K562 (cell line): Measurements from ENCODE around the gene GRIK2. TPM values are rescaled to one million over a fixed set of nuclear protein-coding genes. Genes with fewer than 3 reads are reported as not detected.

Experiments used
- ATAC-seq: fragments of 200-7000 bp; cut with Tn5 transposase; 3 replicates; pipeline ENCODE4 v1.9.1; 2020; ENCODE audit warnings: moderate library complexity
- BruUV-seq: library from RNA; stranded (reverse); fragments of 400-500 nt; replicated peaks from 2 replicates; lab custom pipeline; 2021; lab: Mats Ljungman, UMichigan
- CTCF ChIA-PET: fragments of 300-600 bp; formaldehyde crosslinking; extraction: SDS; loops from one replicate; lab custom pipeline; 2021; ENCODE audit warnings: low intra/inter-chr PET ratio; lab: Yijun Ruan, JAX
- POLR2A ChIA-PET: fragments of 300-600, 350-650 bp; sonication (Branson Sonifier 250); formaldehyde crosslinking; extraction: SDS; loops from one replicate; lab custom pipeline; 2021; ENCODE audit warnings: antibody characterized with exemption, inconsistent platforms; lab: Yijun Ruan, JAX
- DNase-seq, 4 experiments: peaks; one replicate each; pipeline versions ENCODE4 v3.0.0 to v3.0.0-alpha.2; 2011 to 2018; ENCODE audit warnings: low spot score in 3 of 4, mixed read lengths in 3 of 4; ENCODE audit errors: extremely low read depth in 1 of 4
- FAIRE-seq: peaks from 2 replicates; lab custom pipeline; 2011; peaks lifted over from hg19 to GRCh38; lab: Jason Lieb, UNC
- H2AFZ ChIP-seq: 2 replicates; pipeline ENCODE4 v1.6.0; 2011; ENCODE audit warnings: low read depth, low read length, control low read depth, inconsistent platforms
- H3K27ac ChIP-seq: fragments of 200-600 bp; 3 replicates; pipeline ENCODE4 v1.8.0; 2011; ENCODE audit warnings: low read depth, mild to moderate bottlenecking, control low read depth, inconsistent platforms, low read length, moderate library complexity, mixed read lengths; ENCODE audit errors: extremely low read depth
- H3K27me3 ChIP-seq, 2 experiments: fragments of 300-600 bp in 1 of 2; 2 replicates in 1 of 2; 3 replicates in 1 of 2; pipeline versions ENCODE4 v1.6.0 to v1.8.0; 2011; ENCODE audit warnings: inconsistent platforms in 2 of 2, low read length in 2 of 2, mild to moderate bottlenecking in 1 of 2, mixed read lengths in 1 of 2, moderate library complexity in 1 of 2; ENCODE audit not compliant: control insufficient read depth in 2 of 2, insufficient read depth in 2 of 2
- H3K36me3 ChIP-seq: fragments of 300-600 bp; 3 replicates; pipeline ENCODE4 v1.8.0; 2011; ENCODE audit warnings: mild to moderate bottlenecking, low read length, inconsistent platforms; ENCODE audit not compliant: control insufficient read depth, insufficient read depth
- H3K4me1 ChIP-seq, 2 experiments: fragments of 200-600 bp in 1 of 2; replicated peaks in 1 of 2; 2 replicates in 1 of 2; 3 replicates in 1 of 2; pipeline versions ENCODE4 v1.5.1 to v1.8.0; 2011; ENCODE audit warnings: inconsistent platforms in 2 of 2, low read length in 2 of 2, mild to moderate bottlenecking in 1 of 2, mixed read lengths in 1 of 2, moderate library complexity in 1 of 2; ENCODE audit not compliant: control insufficient read depth in 2 of 2, insufficient read depth in 2 of 2
- H3K4me2 ChIP-seq: 2 replicates; pipeline ENCODE4 v1.6.1; 2011; ENCODE audit warnings: low read length, control low read depth, inconsistent platforms, mixed read lengths; ENCODE audit not compliant: insufficient read depth
- H3K4me3 ChIP-seq: fragments of 200-600 bp; sonication (generic), shearing (Covaris generic); 2 replicates; pipeline ENCODE4 v1.5.1; 2016; ENCODE audit warnings: control low read depth, inconsistent platforms
- H3K79me2 ChIP-seq: fragments of 200-600 bp; 3 replicates; pipeline ENCODE4 v1.8.0; 2011; ENCODE audit warnings: low read length, inconsistent platforms; ENCODE audit not compliant: control insufficient read depth, insufficient read depth
- H3K9ac ChIP-seq, 2 experiments: 2 replicates each; pipeline versions ENCODE4 v1.6.0 to v1.6.1; 2011; ENCODE audit warnings: low read depth in 2 of 2, low read length in 2 of 2, control low read depth in 1 of 2, inconsistent platforms in 1 of 2, mild to moderate bottlenecking in 1 of 2, mixed read lengths in 1 of 2; ENCODE audit not compliant: insufficient read depth in 1 of 2
- H3K9me1 ChIP-seq: one replicate; pipeline ENCODE4 v1.6.0; 2011; ENCODE audit warnings: inconsistent platforms, mild to moderate bottlenecking, low read length, moderate library complexity; ENCODE audit not compliant: control insufficient read depth, insufficient read depth
- H3K9me3 ChIP-seq: replicated peaks from 2 replicates; pipeline ENCODE4 v1.5.1; 2011; ENCODE audit warnings: low read depth, low read length, inconsistent platforms; ENCODE audit not compliant: control insufficient read depth, insufficient read depth
- H4K20me1 ChIP-seq: replicated peaks from 2 replicates; pipeline ENCODE4 v1.6.1; 2011; ENCODE audit warnings: low read length, inconsistent platforms, mixed read lengths; ENCODE audit not compliant: control insufficient read depth, insufficient read depth
- ARID3B ChIP-seq: fragments of 250-450 bp; sonication (Bioruptor Pico); IDR thresholded peaks from 2 replicates; pipeline ENCODE4 v1.4.0; 2020; ENCODE audit warnings: borderline replicate concordance
- CEBPB ChIP-seq: fragments of 450-650 bp; IDR thresholded peaks from 2 replicates; pipeline ENCODE4 v1.6.1; 2016; ENCODE audit warnings: missing genetic modification characterization, missing compliant biosample characterization
- CEBPG ChIP-seq, 3 experiments: fragments of 200-800 bp in 1 of 3; sonication (Bioruptor generic) in 1 of 3; sonication (generic) in 1 of 3; formaldehyde crosslinking in 1 of 3; IDR thresholded peaks in 2 of 3; conservative IDR thresholded peaks in 1 of 3; 2 replicates each; pipeline versions ENCODE4 v1.6.1 to v1.8.0; 2016 to 2022; ENCODE audit warnings: missing compliant biosample characterization in 2 of 3, missing genetic modification characterization in 2 of 3, mild to moderate bottlenecking in 1 of 3, missing genetic modification reagents in 1 of 3
- ELF2 ChIP-seq: fragments of 250-450 bp; sonication (Bioruptor Pico); IDR thresholded peaks from 2 replicates; pipeline ENCODE4 v1.5.0; 2021; ENCODE audit warnings: mild to moderate bottlenecking
- GATA2 ChIP-seq: sonication (generic); formaldehyde crosslinking; IDR thresholded peaks from 2 replicates; pipeline ENCODE4 v1.4.0; 2020; ENCODE audit warnings: mild to moderate bottlenecking, missing genetic modification reagents
- HMG20B ChIP-seq: fragments of 250-450 bp; sonication (Bioruptor Pico); IDR thresholded peaks from 2 replicates; pipeline ENCODE4 v1.5.0; 2021; ENCODE audit warnings: mild to moderate bottlenecking
- HNRNPH1 ChIP-seq: fragments of 200-400 bp; formaldehyde crosslinking; optimal IDR thresholded peaks from 2 replicates; pipeline ENCODE3; 2017; ENCODE audit warnings: low read depth, mild to moderate bottlenecking, low read length, moderate library complexity
- HNRNPK ChIP-seq: fragments of 200-400 bp; formaldehyde crosslinking; IDR thresholded peaks from one replicate; pipeline ENCODE4 v1.6.1; 2018; ENCODE audit warnings: mild to moderate bottlenecking, low read depth, low read length; ENCODE audit not compliant: poor library complexity, severe bottlenecking
- HNRNPUL1 ChIP-seq: fragments of 200-400 bp; formaldehyde crosslinking; IDR thresholded peaks from 2 replicates; pipeline ENCODE4 v1.6.1; 2017; ENCODE audit warnings: low read length
- PCBP1 ChIP-seq: fragments of 200-400 bp; formaldehyde crosslinking; IDR thresholded peaks from 2 replicates; pipeline ENCODE4 v1.6.1; 2018; ENCODE audit warnings: mild to moderate bottlenecking, low read depth, low read length; ENCODE audit not compliant: poor library complexity, severe bottlenecking
- RNF2 ChIP-seq: sonication (generic); IDR thresholded peaks from 2 replicates; pipeline ENCODE4 v1.6.1; 2016
- ZBTB26 ChIP-seq: fragments of 450-650 bp; formaldehyde crosslinking; IDR thresholded peaks from 2 replicates; pipeline ENCODE4 v1.4.0; 2022; ENCODE audit warnings: missing genetic modification characterization
- ZKSCAN3 ChIP-seq: fragments of 250-450 bp; sonication (Bioruptor Pico); IDR thresholded peaks from 2 replicates; pipeline ENCODE4 v1.4.0; 2020
- ZNF224 ChIP-seq: sonication (generic); formaldehyde crosslinking; IDR thresholded peaks from 2 replicates; pipeline ENCODE4 v1.8.0; 2022; ENCODE audit warnings: mild to moderate bottlenecking, missing genetic modification reagents
- whole genome bisulfite sequencing: fragments of 100-300 bp; shearing (Covaris generic); methylation state at CpG from one replicate; pipeline ENCODE4 v1.1.6; 2016; ENCODE audit warnings: low coverage, mixed read lengths; ENCODE audit not compliant: insufficient coverage; ENCODE audit errors: missing lambda C conversion rate; 5-methylcytosine and 5-hydroxymethylcytosine counted together
- in situ Hi-C: fragments of 300-500 bp; cut with MboI; formaldehyde crosslinking; loops from 4 replicates; pipeline ENCODE4 v1.15.0; 2018; ENCODE audit warnings: inconsistent platforms, mixed read lengths
- intact Hi-C: fragments of 100-400 bp; cut with micrococcal nuclease; formaldehyde crosslinking; loops from 2 replicates; pipeline ENCODE4 v1.14.2; 2022
- polyA plus RNA-seq, 8 experiments: library from polyadenylated mRNA; depleted of rRNA in 4 of 8; stranded (reverse) in 5 of 8; unstranded in 3 of 8; fragments of >200 nt; fragmentation: Nextera tagmentation in 2 of 8; fragmentation: Illumina TruSeq in 1 of 8; extraction: Ambion mirVana in 2 of 8; extraction: Trizol in 1 of 8; gene quantifications; 2 replicates each; pipeline versions ENCODE4 v1.2.1 to v1.2.3, GENCODE V29; 2011 to 2014; ENCODE audit warnings: inconsistent platforms in 1 of 8, missing spikeins in 1 of 8
- total RNA-seq, 7 experiments: library from RNA; depleted of rRNA in 6 of 7; stranded (reverse); fragments of >200 nt in 6 of 7; fragmentation: Illumina TruSeq in 2 of 7; extraction: Trizol in 2 of 7; gene quantifications; 2 replicates each; pipeline versions ENCODE4 v1.2.1 to v1.2.3, GENCODE V29; 2011 to 2021; ENCODE audit warnings: low replicate concordance in 1 of 7
- TF ChIP-seq, protein P1 (sequence below), 2 experiments: fragments of 450-650 bp in 1 of 2; sonication (generic) in 1 of 2; formaldehyde crosslinking; conservative IDR thresholded peaks; 2 replicates each; pipeline versions ENCODE4 v1.4.0 to v1.8.1; 2020 to 2022; ENCODE audit warnings: mild to moderate bottlenecking in 1 of 2, missing genetic modification reagents in 1 of 2

Gene GRIK2
- total and polyA plus RNA-seq, 9 of the 15 experiments (the other 6 are each of a cell fraction or from before 2014, with no cell fraction given): not detected

DNA sequence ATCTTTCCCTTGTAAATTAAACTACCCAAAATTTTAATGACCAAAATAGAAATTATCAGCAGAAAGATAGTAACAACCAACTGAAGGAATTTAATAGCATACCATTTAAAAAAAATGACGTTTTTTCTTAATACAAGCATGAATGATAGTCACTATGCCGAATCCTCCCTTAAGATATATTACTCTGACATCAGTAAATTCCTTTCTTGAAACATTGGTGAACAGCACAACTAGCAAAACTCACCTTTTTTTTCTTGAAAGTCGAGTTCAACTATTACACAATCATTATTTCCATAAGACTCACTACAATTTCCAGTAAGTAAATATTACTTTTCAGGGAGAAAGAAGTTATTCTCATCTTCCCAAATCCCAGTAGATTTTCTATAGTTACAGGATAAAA, 433.2 kb downstream of the GRIK2 start:
- FAIRE-seq: no peak
- in situ Hi-C loops: no loop called here
- POLR2A ChIA-PET: no interaction called here

GRCh38 chr6:101830501-101831031, 437.1 kb downstream of the GRIK2 start:
- DNase-seq (no peak), ATAC-seq (no peak)
- Histone ChIP-seq H3K4me1 (no peaks in the 10 kb centered on the region), H4K20me1 (no peaks in the 10 kb centered on the region), H3K27ac (no peak overlapping the region), H2AFZ (no peak overlapping the region), H3K27me3 (no peaks in the 10 kb centered on the region), H3K4me2 (no peak overlapping the region), H3K9me3 (no peaks in the 10 kb centered on the region), H3K9ac (no peak overlapping the region), H3K4me3 (no peak overlapping the region), H3K36me3 (no peaks in the 10 kb centered on the region), H3K9me1 (no peaks in the 10 kb centered on the region)
- in situ Hi-C loops: no loop called here
- POLR2A ChIA-PET: no interaction called here
- TF ChIP-seq HNRNPH1: no peak
- TF ChIP-seq ZNF224 (CRISPR knock-in tag): no peak
- no peak for TF ChIP-seq RNF2
- no peak for TF ChIP-seq ARID3B
- TF ChIP-seq ELF2 (CRISPR knock-in tag): no peak
- TF ChIP-seq GATA2 (CRISPR knock-in tag): no peak
- no peak for TF ChIP-seq HNRNPK
- TF ChIP-seq ZBTB26: no peak
- TF ChIP-seq PCBP1: no peak
- TF ChIP-seq HNRNPUL1: no peak
- TF ChIP-seq, protein P1, sequence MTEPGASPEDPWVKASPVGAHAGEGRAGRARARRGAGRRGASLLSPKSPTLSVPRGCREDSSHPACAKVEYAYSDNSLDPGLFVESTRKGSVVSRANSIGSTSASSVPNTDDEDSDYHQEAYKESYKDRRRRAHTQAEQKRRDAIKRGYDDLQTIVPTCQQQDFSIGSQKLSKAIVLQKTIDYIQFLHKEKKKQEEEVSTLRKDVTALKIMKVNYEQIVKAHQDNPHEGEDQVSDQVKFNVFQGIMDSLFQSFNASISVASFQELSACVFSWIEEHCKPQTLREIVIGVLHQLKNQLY (CRISPR knock-in tag; conservative IDR thresholded peaks at IDR 0.05): no peak
- TF ChIP-seq, all 486 proteins: peak for 0
- BruUV-seq: no TSS peak
- no peaks in the 10 kb centered on the region for H3K79me2 ChIP-seq
- intact Hi-C loops: no loop called here
- CTCF ChIA-PET: no interaction called here
- FAIRE-seq: no peak

More for the DNA sequence above, 433.2 kb downstream of the GRIK2 start:
- Histone ChIP-seq H3K27me3 (no peaks in the 10 kb centered on the region), H3K9ac (no peak overlapping the region), H3K79me2 (no peaks in the 10 kb centered on the region), H3K36me3 (no peaks in the 10 kb centered on the region), H3K4me1 (no peaks in the 10 kb centered on the region), H2AFZ (no peak overlapping the region), H3K4me2 (no peak overlapping the region), H3K9me3 (no peaks in the 10 kb centered on the region), H4K20me1 (no peaks in the 10 kb centered on the region), H3K9me1 (no peaks in the 10 kb centered on the region), H3K4me3 (no peak overlapping the region), H3K27ac (no peak overlapping the region)
- intact Hi-C loops: no loop called here
- no TSS peak for BruUV-seq
- WGBS: 0% methylated on average over 3 of the region's 3 CpGs
- TF ChIP-seq ZKSCAN3: no peak
- TF ChIP-seq CEBPB: 0 out of 2 replicates have a peak, but pooled peaks have one; percentile 6
- no peak for TF ChIP-seq CEBPG (CRISPR knock-in tag; IDR thresholded peaks at IDR 0.05)
- peak in 1 of 2 experiments; percentile 34; a peak in 1 of 4 replicates for TF ChIP-seq CEBPG (tag; conservative IDR thresholded peaks at IDR 0.05 in 1 of 2, IDR thresholded peaks at IDR 0.05 in 1 of 2)
- TF ChIP-seq HMG20B (CRISPR knock-in tag): no peak
- DNase-seq: no peak
- ATAC-seq: no peak
- CTCF ChIA-PET: no interaction called here
